OCI-LY7 (cell line): ENCODE data around the gene CDC34. TPM values are rescaled to one million over a fixed set of nuclear protein-coding genes. Genes with fewer than 3 reads are reported as not detected.

Source experiments
- BruUV-seq: library from RNA; stranded (reverse); fragments of 400-500 nt; replicated peaks from 2 replicates; lab custom pipeline; 2021; lab: Mats Ljungman, UMichigan
- CTCF ChIA-PET: fragments of 300-600 bp; sonication (Branson Sonifier 250); formaldehyde crosslinking; loops from one replicate; lab custom pipeline; 2022; ENCODE audit warnings: antibody characterized with exemption; ENCODE audit not compliant: unreplicated experiment; lab: Charles Lee
- POLR2A ChIA-PET: fragments of 300-600 bp; sonication (Branson Sonifier 250); formaldehyde crosslinking; loops from one replicate; lab custom pipeline; 2022; ENCODE audit warnings: antibody characterized with exemption; lab: Charles Lee
- DNase-seq: peaks from one replicate; pipeline ENCODE4 v3.0.0-alpha.2; 2015; ENCODE audit warnings: low spot score
- H2AFZ ChIP-seq: fragments of 200-600 bp; sonication (generic), shearing (Covaris generic); 2 replicates; pipeline ENCODE4 v1.6.1; 2014; ENCODE audit warnings: mild to moderate bottlenecking, antibody characterized with exemption, low read length, moderate library complexity
- H3K27ac ChIP-seq: fragments of 200-600 bp; sonication (generic); 2 replicates; pipeline ENCODE4 v1.5.1; 2014; ENCODE audit warnings: mixed run types, low read depth, mild to moderate bottlenecking, moderate library complexity, low read length, inconsistent platforms; ENCODE audit not compliant: poor library complexity, severe bottlenecking
- H3K36me3 ChIP-seq: fragments of 200-600 bp; sonication (generic); 2 replicates; pipeline ENCODE4 v1.6.1; 2014; ENCODE audit warnings: mild to moderate bottlenecking, antibody characterized with exemption, low read length, moderate library complexity, mixed read lengths; ENCODE audit not compliant: insufficient read depth
- H3K4me1 ChIP-seq: fragments of 200-600 bp; sonication (generic); 2 replicates; pipeline ENCODE4 v1.5.1; 2014; ENCODE audit warnings: mild to moderate bottlenecking, low read length; ENCODE audit not compliant: insufficient read depth, poor library complexity, severe bottlenecking
- H3K4me2 ChIP-seq: fragments of 200-600 bp; sonication (generic); 2 replicates; pipeline ENCODE4 v1.6.1; 2014; ENCODE audit warnings: mild to moderate bottlenecking, low read length
- H3K4me3 ChIP-seq: fragments of 200-600 bp; sonication (generic); 2 replicates; pipeline ENCODE4 v1.5.1; 2014; ENCODE audit warnings: mild to moderate bottlenecking, low read depth, low read length; ENCODE audit not compliant: poor library complexity, severe bottlenecking
- H3K79me2 ChIP-seq: fragments of 200-600 bp; sonication (generic); 2 replicates; pipeline ENCODE4 v1.6.1; 2016; ENCODE audit warnings: low read depth, mild to moderate bottlenecking, low read length, moderate library complexity, mixed read lengths; ENCODE audit not compliant: insufficient read depth
- H3K9me2 ChIP-seq: fragments of 200-600 bp; sonication (generic); 2 replicates; pipeline ENCODE4 v1.6.1; 2016; ENCODE audit warnings: mild to moderate bottlenecking, low read length, mixed read lengths; ENCODE audit not compliant: insufficient read depth
- H3K9me3 ChIP-seq: fragments of 200-600 bp; sonication (generic); 2 replicates; pipeline ENCODE4 v1.6.1; 2014; ENCODE audit warnings: mild to moderate bottlenecking, mixed run types, low read length, mixed read lengths
- H4K20me1 ChIP-seq: fragments of 200-600 bp; sonication (generic); 2 replicates; pipeline ENCODE4 v1.6.1; 2014; ENCODE audit warnings: mild to moderate bottlenecking, antibody characterized with exemption, low read length, moderate library complexity, mixed read lengths; ENCODE audit not compliant: insufficient read depth
- EZH2phosphoT487 ChIP-seq: fragments of 200-600 bp; sonication (generic); IDR thresholded peaks from 2 replicates; pipeline ENCODE4 v1.6.1; 2018; ENCODE audit warnings: low read depth, borderline replicate concordance, mild to moderate bottlenecking, mixed run types, antibody characterized with exemption, low read length, moderate library complexity, mixed read lengths
- intact Hi-C: fragments of 100-400 bp; cut with micrococcal nuclease; formaldehyde crosslinking; loops from one replicate; pipeline ENCODE4 v1.10.0; 2022; ENCODE audit not compliant: unreplicated experiment
- total RNA-seq, 2 experiments: library from RNA; depleted of rRNA in 1 of 2; stranded (reverse); fragments of >200 nt in 1 of 2; shearing (Covaris generic) in 1 of 2; gene quantifications; 2 replicates each; pipeline ENCODE4 v1.2.3, GENCODE V29; 2014 to 2022
- TF ChIP-seq, protein P1 (sequence below): fragments of 200-600 bp; sonication (generic); conservative IDR thresholded peaks from 2 replicates; pipeline ENCODE4 v1.5.1; 2014; ENCODE audit warnings: mild to moderate bottlenecking, antibody characterized with exemption, low read length, moderate library complexity, mixed read lengths

Gene CDC34
- total RNA-seq, 2 experiments from 2014 or later: 58.2 to 77.2 TPM

DNA sequence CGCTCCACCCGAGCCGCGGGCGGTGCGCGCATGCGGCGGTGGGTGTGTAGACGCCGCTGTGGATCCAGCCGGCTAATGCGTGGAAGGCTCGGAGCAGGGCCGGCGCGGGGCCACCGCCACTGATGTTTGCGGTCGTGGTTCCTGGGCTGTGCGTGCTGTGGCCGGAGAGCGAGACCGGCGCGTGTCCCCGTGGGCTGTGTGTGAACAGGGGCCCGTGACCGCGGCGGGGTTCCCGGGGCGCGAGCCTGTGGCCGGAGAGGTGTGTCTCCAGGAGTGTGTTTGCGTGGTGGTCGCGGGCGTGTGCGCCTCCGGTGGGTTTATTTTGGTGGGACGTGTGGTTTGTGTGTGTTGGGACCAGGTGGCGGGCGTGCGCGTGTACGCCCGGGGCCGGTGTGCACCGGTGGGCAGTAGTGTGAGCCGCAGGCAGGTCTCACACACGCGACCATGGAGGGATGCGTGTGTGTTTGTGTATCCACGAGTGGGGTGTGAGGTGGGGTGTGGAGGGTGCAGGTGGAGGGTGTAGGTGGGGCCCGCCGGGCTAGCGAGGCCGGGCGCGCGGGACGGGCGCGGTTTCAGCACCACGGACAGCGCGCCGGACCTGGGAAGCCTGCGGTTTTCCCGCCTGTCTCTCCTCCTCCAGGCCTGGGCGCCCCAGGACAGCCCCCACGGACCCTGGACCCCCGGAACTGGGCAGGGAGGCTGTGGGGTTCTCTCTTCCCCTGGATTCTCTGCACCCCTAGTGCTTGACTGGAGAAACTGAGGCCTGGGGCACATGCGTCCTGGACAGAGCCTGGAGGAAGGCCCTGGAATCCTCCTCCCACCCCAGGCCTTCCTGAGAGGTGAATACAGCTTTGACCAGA lies 59.8 kb downstream of the CDC34 start:
- Histone ChIP-seq H3K4me3 (no peak overlapping the region), H4K20me1 (no peaks in the 10 kb centered on the region), H3K36me3 (no peaks in the 10 kb centered on the region), H2AFZ (no peak overlapping the region), H3K4me1 (peaks cover 12% of the 10 kb centered on the region), H3K4me2 (no peak overlapping the region), H3K79me2 (no peaks in the 10 kb centered on the region), H3K9me3 (no peaks in the 10 kb centered on the region), H3K9me2 (no peaks in the 10 kb centered on the region), H3K27ac (no peak overlapping the region)
- TF ChIP-seq, protein P1, sequence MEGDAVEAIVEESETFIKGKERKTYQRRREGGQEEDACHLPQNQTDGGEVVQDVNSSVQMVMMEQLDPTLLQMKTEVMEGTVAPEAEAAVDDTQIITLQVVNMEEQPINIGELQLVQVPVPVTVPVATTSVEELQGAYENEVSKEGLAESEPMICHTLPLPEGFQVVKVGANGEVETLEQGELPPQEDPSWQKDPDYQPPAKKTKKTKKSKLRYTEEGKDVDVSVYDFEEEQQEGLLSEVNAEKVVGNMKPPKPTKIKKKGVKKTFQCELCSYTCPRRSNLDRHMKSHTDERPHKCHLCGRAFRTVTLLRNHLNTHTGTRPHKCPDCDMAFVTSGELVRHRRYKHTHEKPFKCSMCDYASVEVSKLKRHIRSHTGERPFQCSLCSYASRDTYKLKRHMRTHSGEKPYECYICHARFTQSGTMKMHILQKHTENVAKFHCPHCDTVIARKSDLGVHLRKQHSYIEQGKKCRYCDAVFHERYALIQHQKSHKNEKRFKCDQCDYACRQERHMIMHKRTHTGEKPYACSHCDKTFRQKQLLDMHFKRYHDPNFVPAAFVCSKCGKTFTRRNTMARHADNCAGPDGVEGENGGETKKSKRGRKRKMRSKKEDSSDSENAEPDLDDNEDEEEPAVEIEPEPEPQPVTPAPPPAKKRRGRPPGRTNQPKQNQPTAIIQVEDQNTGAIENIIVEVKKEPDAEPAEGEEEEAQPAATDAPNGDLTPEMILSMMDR: no peak
- TF ChIP-seq EZH2phosphoT487: no peak
- POLR2A ChIA-PET: no interaction called here
- DNase-seq: no peak
- CTCF ChIA-PET: no interaction called here
- no TSS peak for BruUV-seq
- intact Hi-C loops: no loop called here

Other genes starting within 250 kb of the CDC34 start
- gene PLPP2, start 240.4 kb upstream of the CDC34 start, total RNA-seq (2014; rRNA removed; shearing (Covaris generic)): 0.03 and 0.05 TPM in 2 replicates
- 0.50 and 0.80 TPM in 2 replicates for gene PLPP2, start 240.4 kb upstream of the CDC34 start, total RNA-seq (2022)
- gene MIER2, start 187.0 kb upstream of the CDC34 start, total RNA-seq (2014; rRNA removed; shearing (Covaris generic)): 21.6 and 30.2 TPM in 2 replicates
- 29.1 and 33.0 TPM in 2 replicates for gene MIER2, start 187.0 kb upstream of the CDC34 start, total RNA-seq (2022)
- 0.16 and 0.67 TPM in 2 replicates for gene C2CD4C, start 122.6 kb upstream of the CDC34 start, total RNA-seq (2014; rRNA removed; shearing (Covaris generic))
- gene C2CD4C, start 122.6 kb upstream of the CDC34 start, total RNA-seq (2022): 0.44 and 0.59 TPM in 2 replicates
- 0.28 TPM in 1 of 2 replicates, not detected in the other for gene SHC2, start 70.7 kb upstream of the CDC34 start, total RNA-seq (2014; rRNA removed; shearing (Covaris generic))
- gene SHC2, start 70.7 kb upstream of the CDC34 start, total RNA-seq (2022): 0.48 and 0.65 TPM in 2 replicates
- gene MADCAM1, start 35.3 kb upstream of the CDC34 start, total RNA-seq (2014; rRNA removed; shearing (Covaris generic)): 0.26 and 0.69 TPM in 2 replicates
- 2.0 TPM in 2 replicates for gene MADCAM1, start 35.3 kb upstream of the CDC34 start, total RNA-seq (2022)
- 17.2 and 25.6 TPM in 2 replicates for gene TPGS1, start 24.3 kb upstream of the CDC34 start, total RNA-seq (2014; rRNA removed; shearing (Covaris generic))
- gene TPGS1, start 24.3 kb upstream of the CDC34 start, total RNA-seq (2022): 20.8 and 24.4 TPM in 2 replicates
- gene GZMM, start 12.3 kb downstream of the CDC34 start, total RNA-seq (2014; rRNA removed; shearing (Covaris generic)): not detected in 2 replicates
- gene GZMM, start 12.3 kb downstream of the CDC34 start, total RNA-seq (2022): not detected in 2 replicates
- gene BSG, start 40.8 kb downstream of the CDC34 start, total RNA-seq (2014; rRNA removed; shearing (Covaris generic)): 158 and 180 TPM in 2 replicates
- gene BSG, start 40.8 kb downstream of the CDC34 start, total RNA-seq (2022): 189 and 197 TPM in 2 replicates
- gene HCN2, start 58.1 kb downstream of the CDC34 start, total RNA-seq (2014; rRNA removed; shearing (Covaris generic)): 0.05 and 0.06 TPM in 2 replicates
- gene HCN2, start 58.1 kb downstream of the CDC34 start, total RNA-seq (2022): 1.0 and 1.2 TPM in 2 replicates
- gene POLRMT, start 101.8 kb downstream of the CDC34 start, total RNA-seq (2014; rRNA removed; shearing (Covaris generic)): 50.0 and 65.5 TPM in 2 replicates
- gene POLRMT, start 101.8 kb downstream of the CDC34 start, total RNA-seq (2022): 70.7 and 74.6 TPM in 2 replicates
- 0.21 TPM in 1 of 2 replicates, not detected in the other for gene FGF22, start 108.1 kb downstream of the CDC34 start, total RNA-seq (2014; rRNA removed; shearing (Covaris generic))
- gene FGF22, start 108.1 kb downstream of the CDC34 start, total RNA-seq (2022): 0.48 and 0.53 TPM in 2 replicates
- gene RNF126, start 131.5 kb downstream of the CDC34 start, total RNA-seq (2014; rRNA removed; shearing (Covaris generic)): 85.8 and 98.6 TPM in 2 replicates
- 104 and 106 TPM in 2 replicates for gene RNF126, start 131.5 kb downstream of the CDC34 start, total RNA-seq (2022)
- gene FSTL3, start 144.6 kb downstream of the CDC34 start, total RNA-seq (2014; rRNA removed; shearing (Covaris generic)): 3.4 and 5.7 TPM in 2 replicates
- gene FSTL3, start 144.6 kb downstream of the CDC34 start, total RNA-seq (2022): 6.5 and 7.3 TPM in 2 replicates
- not detected in 2 replicates for gene PRSS57, start 163.7 kb downstream of the CDC34 start, total RNA-seq (2014; rRNA removed; shearing (Covaris generic))
- gene PRSS57, start 163.7 kb downstream of the CDC34 start, total RNA-seq (2022): not detected in 2 replicates
- 1.4 TPM in 1 of 2 replicates, not detected in the other for gene PALM, start 177.2 kb downstream of the CDC34 start, total RNA-seq (2014; rRNA removed; shearing (Covaris generic))
- gene PALM, start 177.2 kb downstream of the CDC34 start, total RNA-seq (2022): 0.42 and 1.2 TPM in 2 replicates
- gene MISP, start 219.4 kb downstream of the CDC34 start, total RNA-seq (2014; rRNA removed; shearing (Covaris generic)): not detected in 2 replicates
- 0.23 TPM in 1 of 2 replicates, not detected in the other for gene MISP, start 219.4 kb downstream of the CDC34 start, total RNA-seq (2022)